AG04450 (cell line): Measurements from ENCODE around the gene FHL2. TPM values are rescaled to one million over a fixed set of nuclear protein-coding genes. Genes with fewer than 3 reads are reported as not detected.

Source experiments
- CTCF ChIA-PET: fragments of 300-600, 350-600 bp; formaldehyde crosslinking; extraction: SDS; loops from one replicate; lab custom pipeline; 2022; ENCODE audit warnings: antibody characterized with exemption, inconsistent platforms; lab: Charles Lee
- POLR2A ChIA-PET: fragments of 350-600 bp; formaldehyde crosslinking; extraction: SDS; loops from one replicate; lab custom pipeline; 2021; ENCODE audit warnings: antibody characterized with exemption, inconsistent platforms; lab: Yijun Ruan, JAX
- DNase-seq: peaks from one replicate; pipeline ENCODE4 v3.0.0-alpha.2; 2011; ENCODE audit warnings: low read depth, low spot score
- H3K27ac ChIP-seq: one replicate; pipeline ENCODE4 v1.5.1; 2012; ENCODE audit warnings: low read depth, low read length, control low read depth
- H3K27me3 ChIP-seq: one replicate; pipeline ENCODE4 v1.6.0; 2012; ENCODE audit warnings: low read length; ENCODE audit not compliant: control insufficient read depth, insufficient read depth
- H3K4me3 ChIP-seq: 2 replicates; pipeline ENCODE4 v1.5.1; 2011; ENCODE audit warnings: mild to moderate bottlenecking, low read depth, low read length, control low read depth
- H3K9me3 ChIP-seq: 2 replicates; pipeline ENCODE4 v1.5.1; 2012; ENCODE audit warnings: low read length; ENCODE audit not compliant: control insufficient read depth, insufficient read depth
- CTCF ChIP-seq: IDR thresholded peaks from 2 replicates; pipeline ENCODE4 v1.5.1; 2011; ENCODE audit warnings: low read depth, low read length, control low read depth, inconsistent platforms
- polyA plus RNA-seq: library from polyadenylated mRNA; depleted of rRNA; stranded (reverse); fragments of >200 nt; gene quantifications from 2 replicates; pipeline ENCODE4 v1.2.3, GENCODE V29; 2011

The FHL2 gene
- polyA plus RNA-seq, 1 experiment: 497 TPM

DNA sequence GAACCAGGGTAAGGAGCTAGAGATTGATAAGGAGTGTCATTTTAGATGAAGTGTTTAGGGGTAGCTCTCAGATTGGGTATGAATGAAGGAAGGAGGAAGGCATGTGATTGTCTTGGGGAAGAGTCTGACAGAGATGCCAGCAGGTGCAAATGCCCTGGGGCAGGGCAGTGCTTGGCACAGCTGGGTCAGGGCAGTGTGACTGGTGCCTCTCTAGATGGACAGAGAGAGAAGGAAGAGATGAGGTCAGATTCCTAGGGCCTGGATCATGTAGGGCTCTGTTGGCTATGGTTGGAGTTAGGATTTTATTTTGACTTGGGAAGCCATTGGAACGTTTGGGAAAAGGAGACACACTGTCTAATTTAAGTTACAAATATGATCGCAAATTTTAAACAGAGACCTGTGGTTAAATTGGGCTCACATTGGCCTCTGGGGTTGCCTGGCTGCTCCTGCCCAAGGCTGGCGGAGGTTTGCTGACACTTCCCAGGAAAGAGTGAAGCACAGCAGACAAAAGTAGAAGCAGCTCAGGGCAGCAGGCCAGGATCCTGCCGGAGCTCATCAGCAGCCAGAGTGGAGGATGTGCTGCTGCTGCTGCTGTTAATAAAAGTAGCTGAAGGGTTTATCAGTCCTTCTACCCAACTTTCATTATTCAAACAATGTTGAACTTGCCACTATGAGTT, 32.7 kb upstream of the FHL2 start:
- POLR2A ChIA-PET: no interaction called here
- peaks cover 2% of the 10 kb centered on the region; the same call in 1 of the 2 replicates for H3K9me3 ChIP-seq
- no peak for DNase-seq
- CTCF ChIA-PET: interaction anchor here (1.1 to 1.8 kb wide), 2 partner anchors 11 to 27 kb away, joined by 3 to 6 read pairs; no protein-coding TSS in a partner anchor
- no peak overlapping the region for H3K4me3 ChIP-seq
- no peak overlapping the region for H3K27ac ChIP-seq
- no peak for TF ChIP-seq CTCF
- peaks cover 7% of the 10 kb centered on the region for H3K27me3 ChIP-seq

DNA sequence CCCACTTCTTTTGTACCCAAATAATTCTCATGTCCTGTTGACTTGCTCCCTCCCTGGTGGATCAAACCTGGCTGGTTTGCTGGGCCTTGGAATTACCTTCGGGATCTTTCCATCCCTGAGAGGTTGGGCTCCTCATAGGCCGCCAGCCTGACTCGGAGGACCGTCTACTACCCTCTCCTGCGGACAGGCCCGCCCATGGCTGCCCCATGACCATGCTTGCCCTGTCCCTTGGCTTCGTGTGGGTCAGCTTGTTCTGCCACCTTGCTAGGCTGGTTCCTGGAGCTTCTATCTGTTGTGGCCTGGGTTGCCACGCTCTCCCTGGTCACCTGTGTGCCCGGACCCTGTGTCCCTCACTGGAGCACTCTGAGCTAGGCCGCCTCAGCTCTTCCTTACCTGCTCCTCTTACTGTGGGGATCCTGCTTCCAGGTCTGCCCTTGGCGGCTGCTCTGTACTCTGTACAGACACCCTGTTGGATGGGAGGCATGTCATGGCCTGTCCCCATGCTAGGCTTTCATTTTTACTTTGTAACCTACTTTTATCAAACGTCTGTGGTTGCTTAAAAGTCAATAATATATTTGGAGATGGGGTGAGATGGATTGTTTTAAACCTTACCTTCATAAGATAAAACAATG, 29.7 kb upstream of the FHL2 start:
- H3K27me3 ChIP-seq: peaks cover 13% of the 10 kb centered on the region
- no peak overlapping the region for H3K27ac ChIP-seq
- TF ChIP-seq CTCF: no peak
- peaks cover 2% of the 10 kb centered on the region; the same call in 1 of the 2 replicates for H3K9me3 ChIP-seq
- no peak for DNase-seq
- POLR2A ChIA-PET: no interaction called here
- H3K4me3 ChIP-seq: no peak overlapping the region
- CTCF ChIA-PET: interaction anchor here (1.9 kb wide), 1 partner anchor 24 kb away, joined by 6 read pairs; no protein-coding TSS in a partner anchor

DNA sequence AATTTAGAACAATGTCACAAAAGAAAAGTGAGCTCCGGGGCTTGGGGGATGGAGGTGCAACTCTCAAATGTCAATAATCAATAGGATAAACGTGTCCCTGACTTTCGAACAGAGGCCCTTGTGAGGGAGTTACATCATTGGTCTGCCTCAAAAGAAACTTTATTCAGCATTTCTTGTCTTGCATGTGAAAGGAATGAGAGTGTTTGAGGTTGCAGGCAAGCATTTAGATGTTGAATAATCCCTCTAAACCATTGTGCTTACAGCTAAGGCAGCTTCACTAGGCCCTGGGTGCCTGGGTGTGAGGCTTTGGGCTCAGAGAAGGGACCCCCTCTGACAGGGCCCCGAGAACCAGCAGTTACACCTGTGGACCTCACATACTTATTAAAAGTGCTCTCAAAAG, 28.6 kb upstream of the FHL2 start:
- Histone ChIP-seq H3K4me3 (no peak overlapping the region), H3K27ac (no peak overlapping the region), H3K9me3 (peaks cover 2% of the 10 kb centered on the region; the same call in 1 of the 2 replicates), H3K27me3 (peaks cover 18% of the 10 kb centered on the region)
- CTCF ChIA-PET: interaction anchor here (1.9 kb wide), 1 partner anchor 23 kb away, joined by 6 read pairs; no protein-coding TSS in a partner anchor
- POLR2A ChIA-PET: interaction anchor here (0.6 kb wide), 1 partner anchor 10 kb away, joined by 3 read pairs; no protein-coding TSS in a partner anchor
- TF ChIP-seq CTCF: no peak
- no peak for DNase-seq

- Histone ChIP-seq H3K9me3 (peaks cover 2% of the 10 kb centered on the region; the same call in 1 of the 2 replicates), H3K4me3 (no peak overlapping the region), H3K27ac (no peak overlapping the region), H3K27me3 (peaks cover 18% of the 10 kb centered on the region)
- CTCF ChIA-PET: no interaction called here
- TF ChIP-seq CTCF: no peak
- no peak for DNase-seq
- POLR2A ChIA-PET: interaction anchor here (0.6 kb wide), 2 partner anchors 11 to 23 kb away, joined by 3 read pairs; no protein-coding TSS in a partner anchor
Observed at GRCh38 chr2:105426626-105427292, 27.9 kb upstream of the FHL2 start.
